CD4-positive, alpha-beta T cell treated with Interleukin-15 for 1 hour (primary cell): ENCODE results near the gene HNRNPF.
A peak's percentile ranks its signal among the peaks of the same experiment; 100 is the strongest.

Source experiments
- DNase-seq: peaks from one replicate; pipeline ENCODE4 v3.0.0-alpha.2; 2020

HNRNPF gene

GRCh38 chr10:43396061-43396927 is 12.7 kb downstream of the HNRNPF start:
- DNase-seq = peak; percentile 70

GRCh38 chr10:43395571-43396060 is 13.4 kb downstream of the HNRNPF start:
- no peak for DNase-seq

GRCh38 chr10:43394868-43395267 is 14.1 kb downstream of the HNRNPF start:
- DNase-seq = no peak

- DNase-seq = peak; percentile 22
Measured at GRCh38 chr10:43393606-43394360, 15.2 kb downstream of the HNRNPF start.

- peak; percentile 9 for DNase-seq
Measured at GRCh38 chr10:43393186-43393585, 15.8 kb downstream of the HNRNPF start.

- no peak for DNase-seq
Measured at GRCh38 chr10:43392748-43393147, 16.2 kb downstream of the HNRNPF start.

- DNase-seq = no peak
Measured at GRCh38 chr10:43391496-43391895, 17.5 kb downstream of the HNRNPF start.

- DNase-seq = peak; percentile 38
Measured at GRCh38 chr10:43390759-43391158, 18.2 kb downstream of the HNRNPF start.

- DNase-seq = no peak
Measured at GRCh38 chr10:43390333-43390732, 18.7 kb downstream of the HNRNPF start.

GRCh38 chr10:43389867-43390266 is 19.1 kb downstream of the HNRNPF start:
- no peak for DNase-seq

GRCh38 chr10:43387678-43388032 is 21.3 kb downstream of the HNRNPF start:
- no peak for DNase-seq

GRCh38 chr10:43386981-43387677 is 21.9 kb downstream of the HNRNPF start:
- DNase-seq = no peak

GRCh38 chr10:43386549-43386948 is 22.4 kb downstream of the HNRNPF start:
- no peak for DNase-seq

GRCh38 chr10:43385412-43386004 is 23.5 kb downstream of the HNRNPF start:
- no peak for DNase-seq

- no peak for DNase-seq
Measured at GRCh38 chr10:43384252-43385221, 24.4 kb downstream of the HNRNPF start.

GRCh38 chr10:43383204-43383971 is 25.6 kb downstream of the HNRNPF start:
- DNase-seq = no peak

- DNase-seq = no peak
Measured at GRCh38 chr10:43380610-43381222, 28.3 kb downstream of the HNRNPF start.

- no peak for DNase-seq
Measured at GRCh38 chr10:43377424-43377883, 31.5 kb downstream of the HNRNPF start.

- DNase-seq = no peak
Measured at GRCh38 chr10:43376828-43377423, 32.1 kb downstream of the HNRNPF start.
